ENCODE results near the gene JAKMIP1.

The JAKMIP1 gene

DNA sequence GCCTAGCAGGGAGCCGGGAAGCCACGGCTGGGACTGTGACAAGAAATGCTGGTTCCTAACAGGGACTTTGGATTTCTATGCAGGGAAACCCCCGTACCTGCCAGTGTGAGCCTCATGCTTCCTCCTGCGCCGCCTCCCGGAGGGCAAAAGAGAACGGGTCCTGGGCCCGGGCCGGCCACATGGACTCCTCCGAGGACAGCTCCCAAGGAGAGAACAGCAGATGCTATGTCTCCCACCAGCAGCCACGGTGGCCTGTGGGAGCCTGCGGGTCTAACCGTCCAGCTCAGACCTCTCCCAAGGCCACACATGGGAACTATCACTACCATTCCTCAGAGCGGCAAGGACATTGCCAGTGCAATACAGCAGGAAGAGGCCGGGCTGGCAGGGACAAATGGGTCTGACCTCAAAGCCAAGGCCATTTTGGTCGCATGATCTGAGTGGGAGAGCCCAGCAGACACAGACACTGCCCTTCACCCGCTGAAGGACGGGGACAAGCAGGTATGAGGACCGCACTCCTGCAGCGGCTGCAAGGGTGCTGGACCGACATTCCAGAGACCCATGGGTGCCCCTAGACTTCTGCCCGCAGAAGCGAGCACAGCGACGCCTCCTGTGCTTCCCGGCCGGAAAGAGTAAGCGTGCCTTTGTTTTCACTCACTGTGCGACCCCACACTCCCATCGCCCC, 177.6 kb downstream of the JAKMIP1 start:
- TF ChIP-seq GATA1 (IDR thresholded peaks at IDR 0.05; ENCODE audit: low read depth, low read length) (no peak), POLR2A (IDR thresholded peaks at IDR 0.05; ENCODE audit: low read length) (no peak)
- no peak for DNase-seq

DNA sequence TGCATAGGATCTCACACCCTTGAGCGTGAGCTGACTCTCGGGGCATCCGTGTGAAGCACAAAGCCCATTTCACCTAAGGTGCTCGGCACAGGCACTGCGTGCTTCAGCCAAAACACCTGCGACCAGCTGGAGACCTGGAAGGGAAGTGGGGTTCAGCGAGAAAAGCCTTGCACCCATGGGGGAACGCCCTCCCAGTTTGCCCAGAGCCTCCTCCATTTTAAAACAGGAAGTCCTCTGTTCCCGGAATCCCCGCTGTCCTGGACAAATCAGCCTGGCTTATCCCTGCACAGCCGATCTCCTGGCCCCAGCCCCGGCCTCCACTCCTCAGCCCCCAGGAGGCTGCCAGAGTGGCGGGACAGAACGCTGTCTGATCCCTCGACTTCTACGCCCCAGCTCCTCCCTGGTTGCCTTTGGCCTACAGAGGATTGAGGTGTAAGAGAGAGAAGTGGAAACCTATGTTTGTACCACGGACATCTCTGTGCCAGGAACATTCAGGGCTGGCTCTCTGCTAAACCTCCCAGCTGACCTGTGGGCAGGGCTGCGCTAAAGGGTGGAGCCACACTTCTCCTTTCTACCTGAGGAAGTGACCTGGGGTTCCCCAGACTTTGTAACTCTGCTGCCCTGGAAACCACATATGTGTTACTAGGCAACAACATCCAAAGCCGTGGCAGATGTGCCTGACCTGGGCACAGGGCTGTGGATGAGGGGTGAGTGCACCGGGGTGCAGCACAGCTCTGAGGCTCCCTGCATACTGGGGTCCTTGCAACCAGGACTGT, 178.3 kb downstream of the JAKMIP1 start:
- no peak for TF ChIP-seq POLR2A (IDR thresholded peaks at IDR 0.05; ENCODE audit: low read length)
- no peak for TF ChIP-seq GATA1 (IDR thresholded peaks at IDR 0.05; ENCODE audit: low read depth, low read length)

DNA sequence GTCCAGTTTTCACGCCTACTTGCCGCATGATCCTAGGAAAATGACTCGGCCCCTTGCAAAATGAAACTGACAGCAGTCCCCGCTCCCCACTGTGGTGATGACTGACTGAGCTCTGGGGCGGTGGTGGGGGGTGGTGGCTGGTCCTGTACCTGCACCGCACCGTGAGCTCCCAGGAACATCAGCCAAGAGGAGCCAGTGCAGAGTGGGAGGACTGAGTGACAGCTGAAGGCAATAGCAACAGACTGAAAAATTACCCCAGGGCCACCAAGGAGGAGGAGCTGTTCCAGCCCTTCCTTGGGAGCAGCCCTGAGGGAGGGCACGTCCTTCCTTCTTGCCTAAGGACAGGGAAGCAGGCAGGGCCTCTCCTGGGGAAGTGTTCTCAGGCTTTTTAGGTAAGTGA, 179.7 kb downstream of the JAKMIP1 start:
- TF ChIP-seq POLR2A (IDR thresholded peaks at IDR 0.05; ENCODE audit: low read length) (no peak), GATA1 (IDR thresholded peaks at IDR 0.05; ENCODE audit: low read depth, low read length) (no peak)
- DNase-seq: no peak

More for the DNA sequence above, 178.3 kb downstream of the JAKMIP1 start:
- DNase-seq: no peak

DNA sequence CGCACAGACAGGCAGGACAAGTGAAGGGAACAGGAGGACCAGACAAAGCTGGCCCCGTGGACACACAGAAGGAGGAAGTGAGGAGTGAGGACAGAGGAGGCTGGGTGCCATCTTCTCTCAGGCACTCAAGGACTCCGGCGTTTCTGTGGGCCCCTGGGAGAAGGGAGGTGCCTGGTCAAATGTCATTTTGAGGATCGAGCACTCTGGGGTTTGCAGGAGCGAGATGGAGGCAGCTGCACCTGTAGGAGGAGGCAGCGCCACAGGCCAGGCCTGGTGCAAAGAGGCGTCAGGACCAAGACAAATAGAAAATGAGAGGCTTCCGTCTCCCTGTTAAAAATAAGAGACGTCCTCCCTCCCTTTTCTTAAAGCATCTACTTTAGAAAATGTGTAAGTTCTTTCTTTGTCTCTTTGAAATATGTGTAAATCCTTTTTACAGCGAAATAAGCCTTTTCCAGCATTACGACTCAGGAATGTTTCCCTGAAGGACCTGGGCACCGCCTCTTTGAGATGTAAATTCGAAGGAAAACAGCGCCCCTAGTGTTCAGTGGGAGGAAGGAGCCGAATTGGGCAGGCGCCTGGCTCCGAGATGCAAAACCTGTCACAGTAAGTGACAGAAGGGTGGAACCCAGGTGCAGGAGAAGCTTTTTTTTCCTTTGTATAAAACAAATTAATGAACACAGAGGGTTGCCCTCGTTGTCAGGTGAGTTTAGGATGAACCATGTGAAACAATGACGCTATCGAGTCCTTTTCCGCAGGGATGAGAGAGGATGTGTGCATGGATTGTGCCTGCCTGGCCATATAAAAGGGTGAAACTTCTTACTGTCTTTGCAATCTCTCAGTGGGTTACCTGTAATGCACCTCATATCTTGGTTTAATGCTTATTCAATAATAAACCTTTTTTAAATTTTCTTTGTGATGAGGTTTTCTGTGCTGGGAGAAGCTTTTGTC, 180.8 kb downstream of the JAKMIP1 start:
- no peak for TF ChIP-seq POLR2A (IDR thresholded peaks at IDR 0.05; ENCODE audit: low read length)
- no peak for TF ChIP-seq GATA1 (IDR thresholded peaks at IDR 0.05; ENCODE audit: low read depth, low read length)
- DNase-seq: peak; percentile 31 to 63

DNA sequence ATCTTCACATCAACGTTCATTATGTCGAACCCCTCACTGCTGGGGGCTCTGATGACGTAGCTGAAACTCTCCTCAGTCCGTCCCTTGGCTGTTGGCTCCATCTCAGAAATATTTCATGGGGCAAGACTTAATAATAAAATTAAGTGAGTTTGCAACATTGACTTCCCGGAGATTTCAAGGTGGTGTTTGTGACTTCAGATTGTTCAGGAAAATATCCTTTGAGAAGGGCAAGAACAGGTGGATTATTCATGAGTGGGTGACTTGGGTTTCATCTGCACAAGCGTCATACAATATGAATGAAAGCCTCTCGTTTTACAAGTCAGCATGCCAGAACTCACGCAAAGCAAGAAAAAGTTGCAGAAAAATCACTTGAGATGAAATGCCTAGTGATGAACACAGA, 182.0 kb downstream of the JAKMIP1 start, which contains the start of gene C4orf50:
Gene C4orf50, minus strand, starts transcription at position 101 of the 400 bp plus-strand sequence.
- TF ChIP-seq GATA1 (IDR thresholded peaks at IDR 0.05; ENCODE audit: low read depth, low read length) (no peak), POLR2A (IDR thresholded peaks at IDR 0.05; ENCODE audit: low read length) (no peak)
- no peak for DNase-seq

DNA sequence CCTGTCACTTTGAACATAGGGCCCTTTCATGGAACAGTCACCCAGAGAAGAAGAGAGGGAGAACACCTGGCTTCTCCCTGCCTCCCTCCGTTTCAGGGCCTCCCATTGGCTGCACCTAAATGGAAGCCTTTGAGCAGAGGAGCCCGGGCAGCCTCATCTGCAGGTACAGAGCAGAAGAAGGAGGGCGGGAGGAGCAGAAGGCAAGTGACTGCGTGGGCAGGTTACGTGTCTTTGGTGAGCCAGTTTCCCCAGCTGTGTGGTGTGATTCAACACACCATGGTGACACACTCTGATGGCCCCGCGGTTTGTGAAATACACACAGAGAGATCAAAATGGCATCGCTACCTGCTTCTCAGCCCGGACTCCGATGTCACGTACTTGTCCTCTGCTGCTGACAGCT, 182.5 kb downstream of the JAKMIP1 start:
- TF ChIP-seq POLR2A (IDR thresholded peaks at IDR 0.05; ENCODE audit: low read length) (no peak), GATA1 (IDR thresholded peaks at IDR 0.05; ENCODE audit: low read depth, low read length) (no peak)
- DNase-seq: no peak

DNA sequence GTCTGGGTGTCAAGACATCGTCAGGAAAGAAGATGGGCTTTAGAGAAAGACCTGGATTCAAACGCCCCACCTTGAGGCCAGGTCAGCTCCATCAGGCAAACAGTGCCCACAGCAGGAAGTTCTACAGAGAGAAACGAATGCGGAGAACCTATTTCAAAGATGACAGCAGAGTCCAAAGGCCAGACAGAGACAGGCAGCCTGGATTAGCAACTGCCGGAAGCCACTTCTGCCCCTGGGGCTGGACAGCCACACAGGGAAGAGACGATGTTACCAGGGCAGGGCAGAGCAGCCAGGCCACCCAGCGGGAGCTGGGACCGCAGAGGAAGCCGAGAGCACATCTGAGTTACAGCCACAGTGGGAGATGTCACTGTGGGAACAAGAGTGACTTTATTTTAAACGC, 183.3 kb downstream of the JAKMIP1 start:
- DNase-seq: no peak
- TF ChIP-seq GATA1 (IDR thresholded peaks at IDR 0.05; ENCODE audit: low read depth, low read length) (no peak), POLR2A (IDR thresholded peaks at IDR 0.05; ENCODE audit: low read length) (no peak)

DNA sequence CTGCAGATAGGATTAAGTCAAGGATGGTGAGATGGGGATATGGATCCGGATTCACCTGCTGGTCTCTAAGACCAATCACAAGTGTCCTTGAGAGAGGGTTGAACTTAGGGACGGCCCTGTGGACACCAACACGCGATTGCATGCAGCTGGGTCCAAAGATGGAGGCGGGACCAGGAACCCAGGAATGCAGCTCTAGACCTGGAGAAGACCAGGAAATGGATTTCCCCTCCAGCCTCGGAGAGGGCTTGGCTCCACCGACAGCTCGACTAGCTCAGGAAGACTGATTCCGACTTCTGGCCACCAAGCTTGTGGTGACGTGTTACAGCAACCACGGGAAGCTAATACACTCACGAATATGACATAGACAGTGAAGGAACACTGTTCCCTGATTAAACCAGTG, 186.8 kb downstream of the JAKMIP1 start:
- no peak for TF ChIP-seq POLR2A (IDR thresholded peaks at IDR 0.05; ENCODE audit: low read length)
- no peak for TF ChIP-seq GATA1 (IDR thresholded peaks at IDR 0.05; ENCODE audit: low read depth, low read length)

DNA sequence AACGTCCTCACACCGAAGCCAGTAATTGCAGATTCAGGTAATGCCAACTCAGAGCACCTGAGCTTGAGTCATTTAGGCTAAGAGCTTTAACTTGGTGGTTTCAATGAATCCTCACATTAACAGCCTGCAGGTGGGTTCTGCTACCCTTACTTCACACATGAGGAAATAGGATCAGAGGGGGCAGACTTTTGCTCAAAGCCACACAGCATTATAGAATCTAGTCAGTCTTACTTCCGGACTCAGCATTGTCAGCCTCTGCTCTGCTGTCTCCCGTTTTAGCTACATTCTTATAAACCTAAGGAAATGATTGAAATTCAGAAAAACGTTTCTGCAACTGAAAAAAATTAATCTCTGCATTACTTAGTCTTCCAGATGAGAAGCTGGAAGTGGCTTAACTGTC, 188.1 kb downstream of the JAKMIP1 start:
- TF ChIP-seq GATA1 (IDR thresholded peaks at IDR 0.05; ENCODE audit: low read depth, low read length) (no peak), POLR2A (IDR thresholded peaks at IDR 0.05; ENCODE audit: low read length) (no peak)
- DNase-seq: no peak

More for the DNA sequence above, 186.8 kb downstream of the JAKMIP1 start:
- DNase-seq: no peak

DNA sequence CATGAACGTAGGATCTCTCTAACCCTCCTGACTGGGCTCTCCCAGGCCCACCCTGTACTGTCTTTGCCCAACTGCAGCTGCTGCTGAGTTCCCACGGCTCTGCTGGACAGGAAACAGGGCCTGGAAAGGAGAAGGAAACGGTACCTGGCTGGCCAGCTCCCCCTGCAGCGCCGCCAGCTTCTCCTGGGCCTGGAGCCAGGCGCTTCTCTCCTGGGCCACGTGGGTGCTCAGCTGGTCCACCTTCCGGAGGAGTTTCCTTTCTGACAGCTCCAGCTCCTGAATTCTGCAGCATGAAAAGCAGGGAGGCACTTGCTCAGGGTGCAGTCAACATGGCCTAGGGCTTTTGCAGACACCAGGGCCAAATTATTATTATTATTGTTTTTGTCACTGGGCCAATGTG, 188.7 kb downstream of the JAKMIP1 start:
- no peak for TF ChIP-seq POLR2A (IDR thresholded peaks at IDR 0.05; ENCODE audit: low read length)
- no peak for TF ChIP-seq GATA1 (IDR thresholded peaks at IDR 0.05; ENCODE audit: low read depth, low read length)
- DNase-seq: no peak

DNA sequence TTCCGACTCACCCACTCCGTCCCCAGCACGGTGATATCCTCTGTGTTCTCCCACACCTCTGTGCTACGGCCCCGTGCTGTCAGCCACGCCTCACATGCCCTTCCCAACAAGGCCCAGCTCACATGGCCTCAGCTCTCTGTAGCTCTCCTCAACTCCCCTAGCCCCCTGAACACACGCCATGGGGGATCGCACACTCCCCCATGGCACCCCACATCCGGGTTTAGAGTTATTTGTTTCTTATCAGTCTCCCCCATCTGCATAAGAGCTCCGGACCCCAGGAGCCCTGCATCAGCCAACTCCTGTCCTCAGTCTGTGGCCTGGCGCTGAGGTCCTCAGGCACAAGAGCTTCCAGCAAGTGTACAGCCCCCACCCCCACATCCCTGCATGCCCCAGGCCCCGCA, 189.1 kb downstream of the JAKMIP1 start:
- TF ChIP-seq GATA1 (IDR thresholded peaks at IDR 0.05; ENCODE audit: low read depth, low read length) (no peak), POLR2A (IDR thresholded peaks at IDR 0.05; ENCODE audit: low read length) (no peak)

DNA sequence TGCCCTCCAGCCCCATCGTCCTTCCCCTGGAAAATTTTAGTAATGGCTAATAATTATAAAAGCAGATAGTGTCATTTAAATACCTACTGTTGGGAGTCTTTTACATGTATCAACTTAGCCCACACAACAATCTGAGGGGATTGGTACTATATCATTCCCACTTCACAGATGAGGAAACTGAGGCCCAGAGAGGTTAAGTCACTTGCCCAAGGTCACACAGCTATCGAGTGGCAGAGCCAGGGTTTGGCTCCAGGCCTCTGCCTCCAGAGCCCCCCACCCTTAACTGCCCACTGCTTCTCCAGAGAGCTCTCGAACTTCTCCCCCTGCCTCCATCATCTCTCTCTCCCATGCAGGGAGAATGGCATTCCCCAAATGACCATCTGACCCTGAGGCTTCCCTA, 189.6 kb downstream of the JAKMIP1 start:
- TF ChIP-seq POLR2A (IDR thresholded peaks at IDR 0.05; ENCODE audit: low read length) (no peak), GATA1 (IDR thresholded peaks at IDR 0.05; ENCODE audit: low read depth, low read length) (no peak)
- DNase-seq: no peak

More for the DNA sequence above, 189.1 kb downstream of the JAKMIP1 start:
- no peak for DNase-seq

DNA sequence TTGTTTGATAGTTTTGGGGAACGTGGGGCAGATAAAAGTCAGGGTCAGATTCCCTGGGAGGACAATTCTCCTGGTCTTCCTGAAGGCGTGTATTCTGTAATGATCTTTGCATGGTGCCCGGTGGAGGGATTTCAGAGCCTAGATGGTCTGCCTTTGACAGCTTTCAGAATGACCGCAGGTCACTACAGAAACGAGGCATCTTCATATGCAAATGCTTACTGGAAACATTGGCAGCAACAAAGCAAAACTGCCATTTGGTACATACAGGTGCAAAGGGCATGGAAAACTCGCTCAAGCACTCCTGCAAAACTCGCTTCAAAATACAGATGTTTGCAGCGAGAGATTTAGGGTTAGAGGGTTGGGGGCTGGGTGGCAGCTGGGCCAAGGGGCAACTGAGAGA, 190.9 kb downstream of the JAKMIP1 start:
- TF ChIP-seq GATA1 (IDR thresholded peaks at IDR 0.05; ENCODE audit: low read depth, low read length) (no peak), POLR2A (IDR thresholded peaks at IDR 0.05; ENCODE audit: low read length) (no peak)
- no peak for DNase-seq

All from erythroblast (primary cell).